Uterus (tissue), 2 donors: ENCODE measurements around the gene DIPK1A.

ENCODE experiments used
- CTCF ChIP-seq, 4 experiments: fragments of 200-600 bp in 2 of 4; fragments of 450-650 bp in 2 of 4; sonication (generic) in 2 of 4; IDR thresholded peaks; one replicate each; pipeline ENCODE4 v1.5.1; 2016 to 2019; ENCODE audit warnings: antibody characterized with exemption in 4 of 4, mild to moderate bottlenecking in 2 of 4, moderate library complexity in 1 of 4
- POLR2A ChIP-seq, 2 donors: fragments of 450-650 bp; IDR thresholded peaks; one replicate each; pipeline ENCODE4 v1.6.1; 2016; ENCODE audit warnings: antibody characterized with exemption in 2 of 2, mild to moderate bottlenecking in 1 of 2, moderate library complexity in 1 of 2

- no peak for TF ChIP-seq POLR2A (IDR thresholded peaks at IDR 0.05)
- TF ChIP-seq CTCF (IDR thresholded peaks at IDR 0.05), result no peak
Measured at GRCh38 chr1:92826792-92827191, 134.5 kb downstream of the DIPK1A start.
